Right hindlimb (tissue), 1 donor: ENCODE measurements around the gene STAG1.
"Not testable (repeated sequence)": the region's sequence is repeated elsewhere in the genome, so short reads cannot be mapped to it uniquely, and the experiment has no call there.

Source experiments
- DNase-seq: peaks from one replicate; pipeline ENCODE4 v3.0.0-alpha.2; 2018

STAG1 gene

GRCh38 chr3:136380530-136380929, 371.6 kb downstream of the STAG1 start:
- DNase-seq, result no peak

DNA sequence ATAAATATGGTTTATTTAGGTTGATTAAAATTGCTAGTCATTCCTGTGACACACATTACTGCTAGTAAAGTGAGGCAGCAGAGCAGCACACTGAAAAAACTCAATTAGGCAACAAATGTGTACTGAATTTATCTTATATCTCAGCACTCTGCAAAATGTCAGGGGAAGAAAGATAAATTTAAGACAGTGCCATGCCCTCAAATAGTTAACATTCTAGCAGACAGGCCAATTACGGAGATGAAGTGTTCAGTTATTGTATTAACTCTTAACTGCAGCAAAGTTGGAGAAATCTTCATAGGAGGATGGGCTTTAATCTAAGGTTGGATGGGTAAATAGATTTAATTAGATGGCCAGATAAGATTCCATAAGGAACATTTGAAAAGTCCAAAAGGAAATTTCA, 374.2 kb downstream of the STAG1 start:
- DNase-seq, result no peak

DNA sequence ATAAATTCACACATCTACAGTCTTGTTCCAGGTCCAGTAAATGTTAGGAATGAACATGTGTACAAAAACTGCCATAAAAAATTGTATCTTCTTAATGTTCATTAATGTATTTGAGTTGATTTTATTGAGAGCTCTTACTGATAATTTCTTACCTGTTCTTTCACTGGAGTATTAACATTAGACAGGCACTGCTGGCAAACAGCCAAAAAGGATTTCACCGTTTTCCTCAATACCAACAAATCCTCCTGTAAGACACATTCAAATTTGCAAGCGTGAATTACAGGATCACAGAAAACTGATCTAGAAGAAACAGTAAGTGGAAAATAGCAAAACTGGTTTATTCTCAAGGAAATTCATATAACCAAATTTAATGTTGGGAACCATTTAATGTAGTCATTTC, 374.7 kb downstream of the STAG1 start:
- no peak for DNase-seq

GRCh38 chr3:136375800-136376199, 376.4 kb downstream of the STAG1 start:
- DNase-seq, result not testable (repeated sequence)

DNA sequence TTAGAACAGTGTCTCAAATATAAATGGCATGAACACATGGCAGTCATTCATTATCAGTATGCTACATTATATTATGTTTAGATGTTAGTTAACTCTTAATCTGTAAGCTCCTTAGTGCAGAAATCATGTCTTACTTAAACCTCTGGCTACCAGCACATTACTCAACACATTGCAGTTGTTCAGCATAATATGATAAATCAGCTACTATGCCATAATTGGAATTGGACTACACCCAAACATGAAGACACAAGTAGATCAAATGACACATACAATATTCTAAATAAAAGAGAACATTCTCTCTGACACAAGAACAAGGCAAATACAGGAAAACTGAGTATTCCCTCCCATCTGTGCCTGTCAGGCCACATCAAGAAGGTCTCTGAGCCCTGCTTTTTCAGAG, 385.9 kb downstream of the STAG1 start:
- DNase-seq, result no peak

- no peak for DNase-seq
Measured at GRCh38 chr3:136353461-136353860, 398.7 kb downstream of the STAG1 start.

- DNase-seq, result no peak
Measured at GRCh38 chr3:136351905-136352304, 400.3 kb downstream of the STAG1 start.

GRCh38 chr3:136351351-136351750, 400.8 kb downstream of the STAG1 start:
- no peak for DNase-seq

GRCh38 chr3:136350557-136350956, 401.6 kb downstream of the STAG1 start:
- DNase-seq, result no peak

DNA sequence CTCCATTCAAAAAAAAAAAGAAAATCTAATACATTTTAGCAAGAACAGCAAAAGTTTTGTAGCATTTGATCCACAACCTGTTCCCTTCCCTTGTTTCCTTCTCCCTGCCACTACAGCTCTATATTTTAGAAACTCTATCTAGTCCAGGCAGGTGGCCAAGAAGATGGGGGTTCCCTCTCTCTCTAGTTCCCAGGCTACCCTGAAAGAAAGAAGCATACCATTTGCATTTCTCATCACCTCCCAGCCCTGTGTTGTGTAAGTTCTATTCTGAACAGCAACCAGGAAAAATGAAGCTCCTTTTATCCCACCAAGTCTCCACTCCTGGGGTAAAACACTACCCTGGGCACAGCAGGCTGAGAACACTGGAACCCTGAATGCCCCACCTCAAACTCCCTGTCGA, 402.0 kb downstream of the STAG1 start:
- no peak for DNase-seq

DNA sequence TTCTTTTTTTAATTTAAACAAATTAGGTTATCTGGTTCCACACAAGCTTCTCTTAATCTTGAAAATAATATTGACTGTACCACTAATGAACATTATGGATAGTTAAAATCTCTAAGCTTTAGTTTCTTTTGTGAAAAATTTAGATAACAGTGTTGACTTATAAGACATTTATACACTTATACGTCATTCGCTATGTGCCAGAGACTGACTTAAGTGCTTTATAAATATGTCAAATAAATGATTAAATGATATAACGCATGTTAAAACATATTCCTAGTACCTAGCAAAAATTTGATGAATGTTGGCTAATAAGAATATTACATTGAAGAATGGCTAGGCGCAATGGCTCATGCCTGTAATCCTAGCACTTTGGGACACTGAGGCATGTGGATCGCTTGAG, 405.7 kb downstream of the STAG1 start:
- DNase-seq, result no peak

GRCh38 chr3:136343873-136344555, 408.2 kb downstream of the STAG1 start:
- peak; percentile 35 for DNase-seq

GRCh38 chr3:136343446-136343845, 408.7 kb downstream of the STAG1 start:
- no peak for DNase-seq

GRCh38 chr3:136336329-136337100, 415.7 kb downstream of the STAG1 start:
- peak; percentile 28 for DNase-seq

DNA sequence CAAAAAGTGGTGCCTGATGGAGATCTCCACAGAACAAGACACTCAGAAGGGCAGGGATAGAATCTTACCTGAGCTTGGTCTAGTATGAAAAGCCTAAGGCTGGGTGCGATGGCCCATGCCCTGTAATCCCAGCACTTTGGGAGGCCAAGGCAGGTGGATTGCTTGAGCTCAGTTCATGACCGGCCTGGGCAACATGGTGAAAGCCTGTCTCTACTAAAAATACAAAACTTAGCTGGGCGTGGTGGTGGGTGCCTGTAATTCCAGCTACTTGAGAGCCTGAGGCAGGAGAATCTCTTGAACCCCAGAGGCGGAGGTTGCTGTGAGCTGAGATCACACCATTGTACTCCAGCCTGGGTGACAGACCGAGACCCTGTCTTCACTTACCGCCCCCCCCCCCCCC, 417.5 kb downstream of the STAG1 start:
- not testable (repeated sequence) for DNase-seq

- no peak for DNase-seq
Measured at GRCh38 chr3:136334209-136334608, 418.0 kb downstream of the STAG1 start.

DNA sequence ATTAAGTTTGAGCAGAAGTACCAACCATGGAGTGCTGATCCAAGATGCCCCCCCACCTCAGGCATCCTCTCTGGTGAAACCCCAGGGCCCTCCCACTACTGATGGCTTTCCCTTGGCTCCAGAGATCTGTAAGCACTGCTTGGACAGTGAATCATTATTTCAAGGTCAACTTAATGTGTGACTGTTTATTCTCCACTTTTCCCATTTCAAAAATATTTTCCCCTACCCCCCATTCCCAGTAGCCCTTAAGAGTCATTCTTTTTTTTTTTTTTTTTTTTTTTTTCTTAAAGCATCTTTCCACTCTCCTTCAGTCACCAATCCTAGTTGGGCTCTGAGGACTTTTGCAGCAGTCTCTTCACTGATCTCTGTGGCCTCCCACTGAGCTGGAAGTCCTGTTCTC, 419.4 kb downstream of the STAG1 start:
- DNase-seq, result no peak

- no peak for DNase-seq
Measured at GRCh38 chr3:136332302-136332701, 419.9 kb downstream of the STAG1 start.

DNA sequence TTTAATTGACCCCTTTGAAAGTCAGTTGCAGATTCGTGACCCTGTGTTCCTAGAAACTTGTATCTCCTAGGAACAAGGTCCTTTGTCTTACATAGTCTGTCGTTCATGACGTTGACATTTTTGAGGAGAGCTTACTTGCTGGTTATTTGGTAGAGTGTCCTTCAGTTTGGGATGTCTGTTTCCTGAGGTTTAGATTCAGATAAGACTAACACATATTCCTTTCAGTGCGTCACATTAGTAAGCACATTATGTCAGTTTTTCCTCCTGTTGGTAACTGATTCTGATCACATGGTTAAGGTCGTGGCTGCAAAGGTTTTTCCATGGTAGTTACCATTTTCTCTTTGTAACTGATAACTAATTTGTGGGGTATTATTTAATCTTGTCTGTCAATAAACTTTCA, 421.3 kb downstream of the STAG1 start:
- DNase-seq, result no peak

DNA sequence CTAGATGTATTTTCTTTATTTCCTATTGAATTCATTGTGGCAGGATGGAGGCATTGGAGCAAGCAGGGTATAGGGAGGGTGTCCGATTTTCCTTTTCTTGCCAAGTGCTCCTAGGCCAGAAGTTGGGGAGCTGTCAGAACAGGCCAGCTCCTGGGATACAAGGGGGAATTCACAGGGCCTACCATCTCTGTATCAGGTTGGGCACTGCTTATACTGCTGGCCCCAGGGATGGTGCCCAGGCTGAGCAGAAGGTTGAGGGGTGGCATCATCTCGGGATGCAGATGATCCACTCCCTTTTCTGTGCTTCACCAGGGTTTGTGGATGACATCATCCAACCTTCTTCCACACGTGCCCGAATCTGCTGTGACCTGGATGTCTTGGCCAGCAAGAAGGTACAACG, 422.6 kb downstream of the STAG1 start:
- DNase-seq, result no peak

DNA sequence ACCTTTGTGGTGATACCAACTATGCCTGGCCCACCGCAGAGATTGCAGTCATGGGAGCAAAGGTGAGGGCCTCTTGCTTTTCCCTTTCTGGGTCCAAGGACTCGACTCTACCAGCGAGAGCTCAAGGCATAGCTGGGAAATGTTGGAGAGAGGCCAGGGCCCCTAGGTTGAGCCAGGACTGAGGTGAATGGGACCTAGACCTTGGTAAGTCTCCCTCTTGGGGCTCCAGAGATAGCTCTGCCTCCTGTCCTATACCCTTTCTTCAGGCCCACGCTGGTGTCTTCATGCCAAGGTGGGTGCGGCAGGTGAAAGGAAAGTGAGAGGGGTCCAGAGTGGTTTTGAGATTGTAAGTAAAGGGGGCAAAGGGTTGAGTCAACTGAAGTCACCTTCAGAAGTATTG, 424.5 kb downstream of the STAG1 start:
- DNase-seq, result no peak

DNA sequence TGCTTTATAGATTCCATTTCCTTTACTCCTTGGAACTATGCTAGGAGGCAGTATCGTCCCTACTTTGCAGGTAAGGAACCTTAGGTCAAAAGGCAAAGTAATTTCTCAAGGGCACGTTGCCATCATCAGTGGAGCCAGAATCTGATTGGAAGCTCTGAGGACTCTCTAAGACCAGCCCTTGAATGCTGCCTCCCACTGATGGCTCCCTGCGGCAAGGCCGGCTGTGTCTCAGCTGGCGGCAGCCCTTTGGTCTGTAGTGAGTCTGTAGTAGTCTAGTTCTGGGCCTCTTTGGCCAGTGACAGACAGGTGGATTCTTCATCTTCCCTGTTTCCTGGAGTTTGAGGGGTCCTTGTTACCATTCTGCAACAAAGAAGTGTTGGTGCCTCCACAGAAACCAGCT, 425.9 kb downstream of the STAG1 start:
- no peak for DNase-seq

GRCh38 chr3:136311968-136312367, 440.2 kb downstream of the STAG1 start:
- DNase-seq, result no peak

GRCh38 chr3:136311261-136311660, 440.9 kb downstream of the STAG1 start:
- no peak for DNase-seq

DNA sequence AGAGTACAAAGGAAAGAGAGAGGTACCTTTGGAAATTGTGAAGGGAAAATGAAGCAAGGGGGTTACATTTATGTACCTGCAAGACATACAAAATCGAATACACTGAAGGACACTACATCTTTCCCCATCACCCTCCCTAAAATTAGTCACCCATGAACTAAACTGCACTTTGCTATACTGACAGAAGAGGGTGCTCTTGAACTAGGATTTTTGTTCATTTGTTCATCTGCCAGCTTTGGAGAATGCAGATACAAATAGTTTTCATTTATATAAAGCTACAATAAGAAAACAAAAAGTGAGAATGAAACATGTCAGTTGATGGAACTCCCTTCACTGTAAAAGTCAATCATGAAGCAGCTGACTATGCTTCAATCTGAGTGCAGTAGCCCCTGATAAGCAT, 446.3 kb downstream of the STAG1 start:
- no peak for DNase-seq
